ENCODE results near the gene PGR.

The PGR gene

DNA sequence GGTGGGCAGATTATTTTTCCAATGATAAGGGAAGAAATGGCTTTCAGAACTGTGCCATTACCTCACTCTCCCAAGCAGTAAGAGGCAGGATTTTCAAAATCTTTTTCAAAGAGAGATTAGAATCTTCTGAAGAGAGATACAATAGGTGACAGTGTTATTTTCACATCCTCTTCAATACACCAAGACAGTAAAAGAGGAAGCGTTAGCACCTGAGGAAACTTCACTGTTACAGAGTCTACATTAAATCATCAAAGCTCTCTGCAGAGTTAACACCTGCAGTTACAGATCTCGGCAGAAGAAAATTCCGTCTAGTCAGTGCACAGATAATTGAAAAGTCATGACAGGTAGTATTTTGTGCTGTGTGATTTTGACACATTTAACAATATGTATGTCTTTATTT, 144.9 kb downstream of the PGR start:
- DNase-seq: no peak
- H3K9me3 Mint-ChIP-seq: no peaks in the 10 kb centered on the region
- no peaks in the 10 kb centered on the region for H3K4me1 Mint-ChIP-seq
- H3K36me3 Mint-ChIP-seq (ENCODE audit: low read depth): peaks cover 5% of the 10 kb centered on the region
- no peak overlapping the region for H3K27ac Mint-ChIP-seq
- no peaks in the 10 kb centered on the region for H3K27me3 Mint-ChIP-seq (ENCODE audit: low read depth, poor library complexity)
- TF ChIP-seq, protein P1, sequence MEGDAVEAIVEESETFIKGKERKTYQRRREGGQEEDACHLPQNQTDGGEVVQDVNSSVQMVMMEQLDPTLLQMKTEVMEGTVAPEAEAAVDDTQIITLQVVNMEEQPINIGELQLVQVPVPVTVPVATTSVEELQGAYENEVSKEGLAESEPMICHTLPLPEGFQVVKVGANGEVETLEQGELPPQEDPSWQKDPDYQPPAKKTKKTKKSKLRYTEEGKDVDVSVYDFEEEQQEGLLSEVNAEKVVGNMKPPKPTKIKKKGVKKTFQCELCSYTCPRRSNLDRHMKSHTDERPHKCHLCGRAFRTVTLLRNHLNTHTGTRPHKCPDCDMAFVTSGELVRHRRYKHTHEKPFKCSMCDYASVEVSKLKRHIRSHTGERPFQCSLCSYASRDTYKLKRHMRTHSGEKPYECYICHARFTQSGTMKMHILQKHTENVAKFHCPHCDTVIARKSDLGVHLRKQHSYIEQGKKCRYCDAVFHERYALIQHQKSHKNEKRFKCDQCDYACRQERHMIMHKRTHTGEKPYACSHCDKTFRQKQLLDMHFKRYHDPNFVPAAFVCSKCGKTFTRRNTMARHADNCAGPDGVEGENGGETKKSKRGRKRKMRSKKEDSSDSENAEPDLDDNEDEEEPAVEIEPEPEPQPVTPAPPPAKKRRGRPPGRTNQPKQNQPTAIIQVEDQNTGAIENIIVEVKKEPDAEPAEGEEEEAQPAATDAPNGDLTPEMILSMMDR (IDR thresholded peaks at IDR 0.05): no peak
- H3K4me3 Mint-ChIP-seq: no peak overlapping the region

DNA sequence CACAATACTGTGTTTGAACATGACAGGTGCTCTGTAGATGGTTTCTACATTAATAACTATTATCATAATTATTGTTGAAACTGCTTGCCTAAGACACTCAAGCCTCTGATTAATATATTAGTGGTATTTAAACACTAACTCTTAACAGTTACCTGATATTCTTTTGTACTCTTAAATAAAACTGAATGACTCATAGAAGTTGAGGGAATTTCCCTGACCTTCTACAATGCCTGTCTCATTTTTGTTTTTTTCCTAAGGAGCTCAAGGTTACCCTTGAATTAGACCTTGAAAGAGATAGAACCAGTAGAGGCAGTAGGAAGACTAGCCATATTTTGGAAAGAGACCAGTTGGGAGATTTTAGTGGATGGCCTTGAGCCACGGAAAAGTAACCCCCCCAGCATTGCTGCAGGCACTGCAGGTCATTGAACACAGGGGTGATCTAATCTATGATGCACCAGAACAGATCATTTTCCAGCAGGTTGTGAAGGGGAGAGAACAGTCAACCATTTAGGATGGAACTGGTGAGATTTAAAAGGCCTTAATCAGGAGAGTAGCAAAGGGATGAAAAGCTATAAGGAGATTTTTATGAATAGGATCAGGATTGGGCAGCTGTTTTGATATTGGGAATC, 148.3 kb downstream of the PGR start:
- Mint-ChIP-seq H3K36me3 (ENCODE audit: low read depth) (peaks cover 13% of the 10 kb centered on the region), H3K27ac (peak overlapping the region; percentile 47), H3K4me1 (no peaks in the 10 kb centered on the region), H3K27me3 (ENCODE audit: low read depth, poor library complexity) (no peaks in the 10 kb centered on the region), H3K4me3 (no peak overlapping the region), H3K9me3 (no peaks in the 10 kb centered on the region)
- TF ChIP-seq, protein P1 (IDR thresholded peaks at IDR 0.05): no peak
- DNase-seq: no peak

DNA sequence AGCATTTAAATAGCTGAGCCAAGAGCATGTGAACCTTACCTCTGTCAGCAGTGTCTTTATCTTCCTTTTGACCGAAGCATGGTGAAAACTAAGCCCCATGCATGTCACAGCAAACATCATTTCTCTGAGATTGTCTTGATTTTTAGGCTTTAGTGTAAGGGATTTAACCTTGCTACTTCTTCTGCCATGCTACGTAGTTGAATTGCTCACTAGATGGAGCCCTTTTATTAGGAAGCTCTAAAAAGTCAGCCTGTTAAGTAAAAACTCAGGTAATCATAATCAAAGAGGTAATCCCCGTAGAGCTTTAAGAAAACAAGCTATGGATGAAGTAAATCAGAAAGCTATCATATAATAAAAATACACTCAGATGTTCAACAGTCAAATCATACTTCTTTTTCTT, 149.5 kb downstream of the PGR start:
- no peak for DNase-seq
- Mint-ChIP-seq H3K36me3 (ENCODE audit: low read depth) (peaks cover 19% of the 10 kb centered on the region), H3K27me3 (ENCODE audit: low read depth, poor library complexity) (no peaks in the 10 kb centered on the region), H3K9me3 (no peaks in the 10 kb centered on the region), H3K4me3 (no peak overlapping the region), H3K27ac (no peak overlapping the region), H3K4me1 (no peaks in the 10 kb centered on the region)
- TF ChIP-seq, protein P1 (IDR thresholded peaks at IDR 0.05): peak; percentile 15
